Gastroesophageal sphincter (tissue), 3 donors: ENCODE data around the gene SLC7A7.

Experiments used
- CTCF ChIP-seq, 4 experiments: fragments of 200-600 bp in 2 of 4; fragments of 450-650 bp in 2 of 4; sonication (generic) in 1 of 4; IDR thresholded peaks; one replicate each; pipeline ENCODE4 v1.5.1; 2017 to 2019; ENCODE audit warnings: antibody characterized with exemption in 4 of 4, mild to moderate bottlenecking in 2 of 4, moderate library complexity in 2 of 4
- EP300 ChIP-seq: sonication (generic); formaldehyde crosslinking; IDR thresholded peaks from one replicate; pipeline ENCODE4 v1.6.1; 2017; ENCODE audit warnings: antibody characterized with exemption, mild to moderate bottlenecking
- POLR2A ChIP-seq, 2 donors: fragments of 450-650 bp; IDR thresholded peaks; one replicate each; pipeline ENCODE4 v1.6.1; 2017; ENCODE audit warnings: antibody characterized with exemption in 2 of 2, mild to moderate bottlenecking in 2 of 2, moderate library complexity in 1 of 2

- TF ChIP-seq POLR2A (IDR thresholded peaks at IDR 0.05), result no peak
- TF ChIP-seq CTCF (IDR thresholded peaks at IDR 0.05), result no peak
- TF ChIP-seq EP300, result no peak
These were observed 48.0 kb downstream of the SLC7A7 start for GRCh38 chr14:22767323-22767589.
